GM12891 (cell line): Measurements from ENCODE around the gene GLE1.

Source experiments
- PAX5 ChIP-seq: IDR thresholded peaks from 2 replicates; pipeline ENCODE4 v1.6.1; 2011; ENCODE audit warnings: low read length, moderate library complexity, mild to moderate bottlenecking; ENCODE audit not compliant: insufficient read depth, severe bottlenecking
- POLR2A ChIP-seq: IDR thresholded peaks from 2 replicates; pipeline ENCODE4 v1.6.1; 2011; ENCODE audit warnings: low read depth, low read length, control low read depth
- POLR2AphosphoS5 ChIP-seq: IDR thresholded peaks from 2 replicates; pipeline ENCODE4 v1.6.1; 2011; ENCODE audit warnings: low read depth, low read length, control low read depth
- POU2F2 ChIP-seq: IDR thresholded peaks from 2 replicates; pipeline ENCODE4 v1.6.1; 2011; ENCODE audit warnings: low read depth, mild to moderate bottlenecking, control low read depth, low read length, moderate library complexity
- TAF1 ChIP-seq: IDR thresholded peaks from 2 replicates; pipeline ENCODE4 v1.6.1; 2011; ENCODE audit warnings: low read depth, low read length, control low read depth

DNA sequence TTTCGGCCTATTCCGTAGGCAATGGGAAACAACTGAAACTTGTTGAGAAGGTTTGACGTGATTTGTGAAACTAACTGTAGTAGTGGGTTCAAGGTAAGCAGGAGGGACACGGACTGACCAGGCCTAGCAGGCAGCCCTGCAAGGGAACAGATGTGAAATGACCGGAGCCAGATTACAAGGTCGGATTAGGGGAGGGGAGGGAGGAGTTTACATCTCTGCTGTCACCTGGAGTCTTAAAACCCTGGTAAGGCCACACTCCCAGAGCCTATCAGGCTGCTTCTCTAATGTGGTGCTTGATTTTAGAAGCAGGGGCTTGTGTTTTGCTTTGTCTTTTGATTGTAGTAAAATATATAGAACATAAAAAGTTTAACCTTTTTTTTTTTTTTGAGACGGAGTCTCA lies 44.4 kb downstream of the GLE1 start:
- no peak for TF ChIP-seq TAF1
- TF ChIP-seq POLR2AphosphoS5 = no peak
- no peak for TF ChIP-seq POLR2A
- no peak for TF ChIP-seq PAX5
- TF ChIP-seq POU2F2 = no peak
